ENCODE measurements around the gene VAPA.
A peak's percentile ranks its signal among the peaks of the same experiment; 100 is the strongest.

Gene VAPA, protein sequence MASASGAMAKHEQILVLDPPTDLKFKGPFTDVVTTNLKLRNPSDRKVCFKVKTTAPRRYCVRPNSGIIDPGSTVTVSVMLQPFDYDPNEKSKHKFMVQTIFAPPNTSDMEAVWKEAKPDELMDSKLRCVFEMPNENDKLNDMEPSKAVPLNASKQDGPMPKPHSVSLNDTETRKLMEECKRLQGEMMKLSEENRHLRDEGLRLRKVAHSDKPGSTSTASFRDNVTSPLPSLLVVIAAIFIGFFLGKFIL

DNA sequence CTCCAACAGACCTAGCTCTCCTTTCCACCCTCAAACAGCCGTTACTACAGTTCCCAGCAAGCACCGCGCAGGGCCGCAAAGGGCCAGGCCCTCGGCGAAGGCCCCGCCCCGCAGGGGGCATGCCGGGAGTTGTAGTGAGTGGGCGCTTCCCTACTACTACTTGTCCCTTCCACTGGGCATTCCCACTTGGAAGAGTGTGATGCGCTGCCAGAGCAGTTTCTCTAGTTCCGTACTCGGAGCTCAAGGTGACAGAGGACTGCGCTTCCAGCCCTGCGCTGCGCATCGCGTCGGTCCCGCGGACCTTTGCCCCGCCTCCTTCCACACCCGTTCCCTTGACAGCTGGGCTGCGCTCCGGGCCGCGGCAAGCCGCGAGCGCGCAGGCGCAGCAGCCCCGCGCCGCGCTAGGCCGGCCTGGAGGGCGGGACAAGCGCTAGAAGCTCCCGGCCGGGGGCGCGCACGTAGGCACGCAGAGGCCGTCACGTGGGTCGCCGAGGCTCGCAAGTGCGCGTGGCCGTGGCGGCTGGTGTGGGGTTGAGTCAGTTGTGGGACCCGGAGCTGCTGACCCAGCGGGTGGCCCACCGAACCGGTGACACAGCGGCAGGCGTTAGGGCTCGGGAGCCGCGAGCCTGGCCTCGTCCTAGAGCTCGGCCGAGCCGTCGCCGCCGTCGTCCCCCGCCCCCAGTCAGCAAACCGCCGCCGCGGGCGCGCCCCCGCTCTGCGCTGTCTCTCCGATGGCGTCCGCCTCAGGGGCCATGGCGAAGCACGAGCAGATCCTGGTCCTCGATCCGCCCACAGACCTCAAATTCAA lies at the start of gene VAPA:
Gene VAPA, plus strand, starts transcription at position 491 of the 808 bp plus-strand sequence. Its CDS starts 241 bp downstream, at position 732.
- peak; percentile 96 for DNase-seq

DNA sequence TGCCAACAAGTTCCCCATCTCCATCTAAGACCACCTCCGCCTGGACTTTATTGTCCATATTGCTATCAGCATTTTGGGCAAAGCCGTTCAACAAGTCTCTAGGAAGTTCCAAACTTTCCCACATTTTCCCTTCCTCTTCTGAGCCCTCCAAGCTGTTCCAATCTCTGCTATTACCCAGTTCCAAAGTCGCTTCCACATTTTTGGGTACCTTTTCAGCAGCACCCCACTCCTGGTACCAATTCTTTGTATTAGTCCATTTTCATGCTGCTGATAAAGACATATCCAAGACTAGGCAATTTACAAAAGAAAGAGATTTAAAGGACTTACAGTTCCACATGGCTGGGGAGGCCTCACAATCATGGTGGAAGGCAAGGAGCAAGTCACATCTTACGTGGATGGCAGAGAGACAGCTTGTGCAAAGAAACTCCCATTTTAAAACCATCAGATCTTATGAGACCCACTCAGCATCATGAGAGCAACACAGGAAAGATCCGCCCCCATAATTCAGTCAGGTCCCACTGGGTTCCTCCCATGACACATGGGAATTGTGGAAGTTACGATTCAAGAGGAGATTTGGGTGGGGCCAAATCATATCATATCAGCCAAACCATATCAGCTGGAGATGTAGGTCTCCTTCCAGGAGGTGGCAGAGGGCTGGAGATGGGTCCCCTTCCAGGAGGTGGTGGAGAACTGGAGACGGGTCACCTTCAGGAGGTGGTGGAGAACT lies 47.9 kb upstream of the VAPA start:
- DNase-seq = no peak

- no peak for DNase-seq
Measured at GRCh38 chr18:9866627-9867026, 47.2 kb upstream of the VAPA start.

- no peak for DNase-seq
Measured at GRCh38 chr18:9867071-9867594, 46.7 kb upstream of the VAPA start.

DNA sequence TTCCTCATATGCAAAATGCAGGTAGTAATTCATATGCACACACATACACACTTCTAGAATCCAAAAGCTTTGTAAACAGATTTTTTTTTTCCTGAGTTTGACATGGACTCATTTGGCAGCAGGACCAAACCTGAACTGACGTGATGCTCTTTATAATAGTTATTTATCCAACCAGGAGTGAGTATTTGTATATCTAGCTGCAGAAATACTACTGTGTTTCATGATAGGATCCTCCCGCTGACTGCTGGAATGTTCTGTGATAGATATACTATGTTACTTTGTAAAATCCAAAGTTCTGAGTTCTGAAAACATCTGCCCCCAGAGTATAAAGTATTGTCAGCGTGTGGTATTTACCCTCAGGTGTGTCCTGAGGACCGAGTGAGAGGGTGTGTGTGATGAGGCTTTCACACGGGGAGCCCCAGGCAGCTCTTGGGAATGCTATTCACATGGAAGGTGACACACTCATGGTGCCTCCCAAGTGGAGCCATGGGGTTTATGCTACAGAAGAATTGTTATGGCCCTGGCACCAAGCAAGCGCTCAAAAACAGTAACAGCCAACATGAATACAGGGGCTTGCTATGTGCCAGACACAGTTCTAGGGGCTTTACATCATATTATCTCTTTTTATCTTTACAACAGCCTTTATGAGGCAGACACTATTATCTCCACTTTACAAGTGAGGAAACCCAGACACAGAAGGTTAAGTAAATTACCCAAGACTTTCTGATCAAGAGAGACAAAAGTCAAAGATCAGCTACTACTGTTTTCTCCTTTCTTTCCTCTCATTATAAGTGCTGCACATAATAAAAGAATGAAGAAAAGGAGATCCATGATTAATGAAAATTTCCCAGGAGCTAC lies 44.7 kb upstream of the VAPA start:
- peak; percentile 55 for DNase-seq

GRCh38 chr18:9869715-9870430 lies 43.9 kb upstream of the VAPA start:
- peak; percentile 87 for DNase-seq

- no peak for DNase-seq
Measured at GRCh38 chr18:9870431-9871008, 43.3 kb upstream of the VAPA start.

- no peak for DNase-seq
Measured at GRCh38 chr18:9871244-9871746, 42.5 kb upstream of the VAPA start.

GRCh38 chr18:9872823-9873222 lies 41.0 kb upstream of the VAPA start:
- no peak for DNase-seq

DNA sequence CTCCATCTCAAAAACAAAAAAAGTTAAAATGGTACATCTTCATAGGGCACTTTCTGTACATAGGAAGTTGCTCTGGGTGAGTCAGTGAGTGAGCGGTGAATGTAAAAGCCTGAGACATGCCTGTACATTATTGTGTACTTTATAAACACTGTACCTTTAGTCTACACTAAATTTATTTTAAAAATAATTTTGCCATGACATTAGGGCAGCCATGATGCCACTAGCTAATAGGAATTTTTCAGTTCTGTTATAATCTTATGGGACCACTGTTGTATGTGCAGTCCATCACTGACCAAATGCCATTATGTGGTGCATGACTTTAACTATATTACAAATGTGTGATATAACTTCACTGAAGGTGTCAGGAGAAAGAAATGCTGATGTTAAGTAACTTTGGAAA lies 39.1 kb upstream of the VAPA start:
- no peak for DNase-seq

GRCh38 chr18:9876212-9876866 lies 37.5 kb upstream of the VAPA start:
- peak; percentile 31 for DNase-seq

- DNase-seq = peak; percentile 98
Measured at GRCh38 chr18:9876867-9877654, 36.8 kb upstream of the VAPA start.

DNA sequence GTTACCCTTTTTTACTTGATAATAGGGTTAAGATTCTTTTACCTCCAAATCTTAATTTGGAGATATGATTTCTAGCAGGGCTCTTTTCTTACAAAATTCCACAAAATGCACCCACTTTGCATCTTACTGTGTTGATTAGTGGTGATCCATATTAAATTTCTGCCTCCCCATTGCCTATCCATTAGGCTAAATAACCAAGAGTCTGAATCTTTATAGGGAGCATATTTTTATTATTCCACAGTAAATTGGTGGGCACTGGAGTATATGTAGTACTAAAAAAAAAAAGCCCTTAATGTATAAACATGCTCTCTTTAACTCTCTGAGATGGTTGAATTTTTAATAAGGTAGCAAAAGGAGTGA lies 36.2 kb upstream of the VAPA start:
- DNase-seq = no peak

GRCh38 chr18:9878095-9878494 lies 35.7 kb upstream of the VAPA start:
- no peak for DNase-seq

DNA sequence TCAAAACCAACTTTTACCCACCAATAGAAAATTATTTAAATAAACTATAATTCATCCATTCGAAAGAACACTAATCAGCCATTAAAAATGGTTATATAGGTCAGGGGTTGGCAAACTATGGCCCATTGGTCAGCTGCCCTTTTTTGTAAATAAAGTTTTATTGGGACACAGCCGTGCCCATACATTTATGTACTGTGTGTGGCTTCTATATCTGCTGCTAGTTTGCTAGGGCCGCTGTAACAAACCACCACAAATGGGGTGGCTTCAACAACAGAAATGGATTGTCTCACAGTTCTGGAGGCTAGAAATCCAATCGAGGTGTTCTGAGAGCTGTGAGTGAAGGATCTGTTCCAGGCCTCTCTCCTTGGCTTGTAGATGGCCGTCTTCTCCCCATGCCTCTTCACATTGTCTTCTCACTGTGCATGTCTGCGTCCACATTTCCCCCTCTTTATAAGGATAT lies 35.0 kb upstream of the VAPA start:
- DNase-seq = no peak

- DNase-seq = no peak
Measured at GRCh38 chr18:9884090-9884489, 29.7 kb upstream of the VAPA start.

- DNase-seq = no peak
Measured at GRCh38 chr18:9884532-9885140, 29.2 kb upstream of the VAPA start.

- peak; percentile 80 for DNase-seq
Measured at GRCh38 chr18:9885170-9886004, 28.4 kb upstream of the VAPA start, which contains the start of gene TXNDC2. Gene TXNDC2 (plus strand): TSS chr18:9885973. CDS start chr18:9886681, 708 bp downstream.
